NCI-H1436 treated with DMSO at 0.1 percent for 48 hours (cell line): Measurements from ENCODE around the gene RORC.
A peak's percentile ranks its signal among the peaks of the same experiment; 100 is the strongest.

Source experiments
- DNase-seq: peaks from one replicate; lab custom pipeline; 2025; lab: John Stamatoyannopoulos, UW

RORC gene

GRCh38 chr1:151847867-151848596 lies 16.4 kb upstream of the RORC start:
- no peak for DNase-seq

- no peak for DNase-seq
Observed at GRCh38 chr1:151846686-151847237, 15.2 kb upstream of the RORC start.

- no peak for DNase-seq
Observed at GRCh38 chr1:151846062-151846568, 14.5 kb upstream of the RORC start.

GRCh38 chr1:151843398-151843797 lies 11.8 kb upstream of the RORC start:
- DNase-seq: no peak

GRCh38 chr1:151841141-151841540 lies 9.5 kb upstream of the RORC start:
- no peak for DNase-seq

GRCh38 chr1:151840421-151840820 lies 8.8 kb upstream of the RORC start:
- DNase-seq: no peak

GRCh38 chr1:151839457-151840403 lies 8.1 kb upstream of the RORC start, which contains the start of gene C2CD4D:
C2CD4D (minus strand) TSS chr1:151839820; CDS start chr1:151838989, 831 bp downstream.
- peak; percentile 50 for DNase-seq

GRCh38 chr1:151839082-151839412 lies 7.4 kb upstream of the RORC start:
- no peak for DNase-seq

- no peak for DNase-seq
Observed at GRCh38 chr1:151838222-151839081, 6.8 kb upstream of the RORC start.

GRCh38 chr1:151837884-151838221 lies 6.3 kb upstream of the RORC start:
- DNase-seq: no peak

GRCh38 chr1:151837197-151837596 lies 5.6 kb upstream of the RORC start:
- DNase-seq: no peak

GRCh38 chr1:151835596-151835995 lies 4.0 kb upstream of the RORC start:
- no peak for DNase-seq

- DNase-seq: no peak
Observed at GRCh38 chr1:151834239-151834638, 2.6 kb upstream of the RORC start.

GRCh38 chr1:151833172-151833900 lies 1.7 kb upstream of the RORC start:
- DNase-seq: no peak

- no peak for DNase-seq
Observed at GRCh38 chr1:151832318-151832980, 847 bp upstream of the RORC start.

GRCh38 chr1:151831256-151831591 lies 378 bp downstream of the RORC start:
- no peak for DNase-seq

- no peak for DNase-seq
Observed at GRCh38 chr1:151830055-151830454, 1.5 kb downstream of the RORC start.

GRCh38 chr1:151829352-151830046 lies 2.1 kb downstream of the RORC start:
- no peak for DNase-seq

GRCh38 chr1:151828921-151829320 lies 2.7 kb downstream of the RORC start:
- no peak for DNase-seq

GRCh38 chr1:151827853-151828252 lies 3.7 kb downstream of the RORC start:
- DNase-seq: no peak
